H1 (cell line): ENCODE data around the gene SLC38A10. TPM values are rescaled to one million over a fixed set of nuclear protein-coding genes. Genes with fewer than 3 reads are reported as not detected.

Experiments
- CTCF ChIA-PET: fragments of 300-600 bp; sonication (Branson Sonifier 250); formaldehyde crosslinking; loops from one replicate; lab custom pipeline; 2021; ENCODE audit not compliant: partially characterized antibody; lab: Charles Lee
- POLR2A ChIA-PET: fragments of 300-600 bp; sonication (Branson Sonifier 250); formaldehyde crosslinking; loops from one replicate; lab custom pipeline; 2021; ENCODE audit warnings: inconsistent platforms; ENCODE audit not compliant: partially characterized antibody; lab: Charles Lee
- DNase-seq, 2 experiments: peaks; one replicate each; pipeline versions ENCODE4 v3.0.0 to v3.0.0-alpha.2; 2010 to 2022; ENCODE audit warnings: low spot score in 2 of 2, low read depth in 1 of 2, mixed read lengths in 1 of 2
- FAIRE-seq: peaks from 2 replicates; lab custom pipeline; 2011; peaks lifted over from hg19 to GRCh38; lab: Jason Lieb, UNC
- H2AFZ ChIP-seq: 2 replicates; pipeline ENCODE4 v1.8.1; 2012; ENCODE audit warnings: low read length, inconsistent platforms
- H2AK5ac ChIP-seq: 2 replicates; pipeline ENCODE4 v1.6.1; 2013; ENCODE audit warnings: low read depth, low read length
- H2BK120ac ChIP-seq: replicated peaks from 2 replicates; pipeline ENCODE3; 2013; ENCODE audit warnings: low read depth, low read length, inconsistent platforms
- H2BK12ac ChIP-seq: 2 replicates; pipeline ENCODE4 v1.6.1; 2013; ENCODE audit warnings: low read depth, low read length
- H2BK15ac ChIP-seq: 2 replicates; pipeline ENCODE4 v1.6.1; 2013; ENCODE audit warnings: low read length
- H2BK20ac ChIP-seq: 2 replicates; pipeline ENCODE4 v1.6.1; 2013; ENCODE audit warnings: low read length
- H2BK5ac ChIP-seq: 2 replicates; pipeline ENCODE4 v1.6.1; 2013; ENCODE audit warnings: low read depth, low read length
- H3K14ac ChIP-seq: 2 replicates; pipeline ENCODE4 v1.6.1; 2013; ENCODE audit warnings: inconsistent platforms; ENCODE audit not compliant: insufficient read length
- H3K18ac ChIP-seq: 2 replicates; pipeline ENCODE4 v1.6.1; 2013; ENCODE audit warnings: low read length; ENCODE audit errors: extremely low read depth
- H3K23ac ChIP-seq: 2 replicates; pipeline ENCODE4 v1.6.1; 2013; ENCODE audit warnings: inconsistent platforms; ENCODE audit not compliant: insufficient read length
- H3K23me2 ChIP-seq: 2 replicates; pipeline ENCODE4 v1.6.1; 2013; ENCODE audit warnings: low read depth, low read length
- H3K27ac ChIP-seq: 2 replicates; pipeline ENCODE4 v1.6.1; 2011; ENCODE audit warnings: low read depth, low read length, inconsistent platforms
- H3K27me3 ChIP-seq, 4 experiments: replicated peaks in 1 of 4; 1 replicate in 1 of 4; 2 replicates in 3 of 4; pipeline versions ENCODE4 v1.6.1 to v1.8.1; 2011 to 2013; ENCODE audit warnings: low read length in 3 of 4, mild to moderate bottlenecking in 3 of 4, inconsistent platforms in 2 of 4, mixed read lengths in 2 of 4, moderate library complexity in 1 of 4; ENCODE audit not compliant: control insufficient read depth in 3 of 4, insufficient read depth in 3 of 4; ENCODE audit errors: extremely low read depth in 1 of 4
- H3K36me3 ChIP-seq, 4 experiments: 2 replicates each; pipeline versions ENCODE4 v1.6.1 to v1.8.1; 2011 to 2013; ENCODE audit warnings: mild to moderate bottlenecking in 4 of 4, low read length in 3 of 4, moderate library complexity in 2 of 4, control low read depth in 1 of 4, inconsistent platforms in 1 of 4; ENCODE audit not compliant: insufficient read depth in 4 of 4, control insufficient read depth in 2 of 4
- H3K4ac ChIP-seq: replicated peaks from 2 replicates; pipeline ENCODE3; 2013; ENCODE audit warnings: low read length, low read depth, mixed read lengths, inconsistent platforms; ENCODE audit not compliant: insufficient read length
- H3K4me1 ChIP-seq, 4 experiments: replicated peaks in 1 of 4; 1 replicate in 1 of 4; 2 replicates in 3 of 4; pipeline versions ENCODE4 v1.6.1 to v1.8.1; 2011 to 2013; ENCODE audit warnings: low read length in 3 of 4, inconsistent platforms in 2 of 4, mixed read lengths in 1 of 4; ENCODE audit not compliant: insufficient read depth in 4 of 4, control insufficient read depth in 3 of 4
- H3K4me2 ChIP-seq, 2 experiments: 2 replicates each; pipeline versions ENCODE4 v1.6.1 to v1.8.1; 2011 to 2013; ENCODE audit warnings: low read depth in 2 of 2, low read length in 2 of 2, control low read depth in 1 of 2, inconsistent platforms in 1 of 2, mild to moderate bottlenecking in 1 of 2; ENCODE audit not compliant: insufficient read depth in 1 of 2
- H3K4me3 ChIP-seq, 4 experiments: fragments of 200-600, 300-600 bp in 1 of 4; sonication (generic), shearing (Covaris generic), sonication (Bioruptor Twin) in 1 of 4; 2 replicates each; pipeline versions ENCODE4 v1.5.1 to v1.8.1; 2011 to 2016; ENCODE audit warnings: low read length in 4 of 4, low read depth in 3 of 4, control low read depth in 2 of 4, inconsistent platforms in 2 of 4, mild to moderate bottlenecking in 2 of 4, mixed read lengths in 1 of 4, moderate library complexity in 1 of 4; ENCODE audit not compliant: insufficient read depth in 2 of 4; ENCODE audit errors: extremely low read depth in 1 of 4
- H3K56ac ChIP-seq: replicated peaks from 2 replicates; pipeline ENCODE3; 2013; ENCODE audit warnings: low read depth, mild to moderate bottlenecking, mixed read lengths, low read length, inconsistent platforms; ENCODE audit not compliant: insufficient read length
- H3K79me1 ChIP-seq: 2 replicates; pipeline ENCODE4 v1.6.1; 2013; ENCODE audit warnings: low read depth, low read length, control low read depth
- H3K79me2 ChIP-seq, 2 experiments: 2 replicates each; pipeline versions ENCODE4 v1.6.1 to v1.8.1; 2012 to 2013; ENCODE audit warnings: low read length in 2 of 2, mild to moderate bottlenecking in 2 of 2, inconsistent platforms in 1 of 2; ENCODE audit not compliant: insufficient read depth in 2 of 2, control insufficient read depth in 1 of 2
- H3K9ac ChIP-seq, 4 experiments: replicated peaks in 1 of 4; 1 replicate in 1 of 4; 2 replicates in 3 of 4; pipeline versions ENCODE4 v1.6.1 to v1.8.1; 2011 to 2013; ENCODE audit warnings: low read depth in 3 of 4, low read length in 3 of 4, control low read depth in 2 of 4, mild to moderate bottlenecking in 2 of 4, moderate library complexity in 2 of 4, inconsistent platforms in 1 of 4; ENCODE audit errors: extremely low read depth in 1 of 4
- H3K9me3 ChIP-seq, 2 experiments: 2 replicates each; pipeline versions ENCODE4 v1.6.1 to v1.8.1; 2012 to 2013; ENCODE audit warnings: mild to moderate bottlenecking in 2 of 2, moderate library complexity in 2 of 2, control low read depth in 1 of 2, inconsistent platforms in 1 of 2, low read depth in 1 of 2, low read length in 1 of 2, mixed read lengths in 1 of 2; ENCODE audit not compliant: insufficient read depth in 2 of 2
- H4K20me1 ChIP-seq, 2 experiments: replicated peaks in 1 of 2; 2 replicates each; pipeline versions ENCODE3 to v1.8.1; 2011 to 2013; ENCODE audit warnings: inconsistent platforms in 2 of 2, low read length in 2 of 2, mild to moderate bottlenecking in 1 of 2; ENCODE audit not compliant: insufficient read depth in 2 of 2, control insufficient read depth in 1 of 2
- H4K5ac ChIP-seq: 2 replicates; pipeline ENCODE4 v1.6.1; 2013; ENCODE audit warnings: low read length, low read depth, mixed read lengths, inconsistent platforms; ENCODE audit not compliant: insufficient read length
- H4K8ac ChIP-seq: 2 replicates; pipeline ENCODE4 v1.8.0; 2013; ENCODE audit warnings: mild to moderate bottlenecking, moderate library complexity, low read length, inconsistent platforms; ENCODE audit not compliant: insufficient read depth; ENCODE audit errors: extremely low read depth
- H4K91ac ChIP-seq: replicated peaks from 2 replicates; pipeline ENCODE3; 2013; ENCODE audit warnings: low read length, mixed read lengths, inconsistent platforms; ENCODE audit not compliant: insufficient read length
- BCL11A ChIP-seq, 2 experiments: IDR thresholded peaks; one replicate each; pipeline ENCODE4 v1.6.1; 2011; ENCODE audit warnings: low read depth in 2 of 2, low read length in 2 of 2, mild to moderate bottlenecking in 2 of 2
- CREB1 ChIP-seq: IDR thresholded peaks from 2 replicates; pipeline ENCODE4 v1.6.1; 2012; ENCODE audit warnings: inconsistent platforms
- HDAC2 ChIP-seq, 2 experiments: fragments of 300-600 bp in 1 of 2; sonication (generic) in 1 of 2; IDR thresholded peaks; 2 replicates each; pipeline ENCODE4 v1.6.1; 2011 to 2012; ENCODE audit warnings: low read depth in 2 of 2, low read length in 2 of 2, mild to moderate bottlenecking in 2 of 2, moderate library complexity in 2 of 2, borderline replicate concordance in 1 of 2, inconsistent platforms in 1 of 2
- JUND ChIP-seq: IDR thresholded peaks from 2 replicates; pipeline ENCODE4 v1.6.1; 2011; ENCODE audit warnings: mild to moderate bottlenecking, improper control_type of control experiment, low read length
- SIN3A ChIP-seq, 2 experiments: IDR thresholded peaks in 1 of 2; conservative IDR thresholded peaks in 1 of 2; 2 replicates each; pipeline ENCODE4 v1.6.1; 2011 to 2012; ENCODE audit warnings: low read length in 2 of 2, improper control_type of control experiment in 1 of 2, low read depth in 1 of 2, mild to moderate bottlenecking in 1 of 2
- SP2 ChIP-seq: IDR thresholded peaks from 2 replicates; pipeline ENCODE4 v1.6.1; 2012; ENCODE audit warnings: mild to moderate bottlenecking, low read length, inconsistent platforms
- WGBS, 2 experiments: shearing (Covaris generic) in 1 of 2; methylation state at CpG; one replicate each; pipeline versions ENCODE4 v1.1.6 to v1.1.7; 2013 to 2015; ENCODE audit warnings: low lambda C conversion rate in 2 of 2, mixed read lengths in 2 of 2, inconsistent platforms in 1 of 2, low coverage in 1 of 2, missing lambda C conversion rate in 1 of 2; ENCODE audit not compliant: insufficient replicate concordance in 2 of 2, insufficient coverage in 1 of 2, insufficient read length in 1 of 2; ENCODE audit errors: extremely low coverage in 1 of 2, missing lambda C conversion rate in 1 of 2; 5-methylcytosine and 5-hydroxymethylcytosine counted together
- polyA plus RNA-seq, 7 experiments: library from polyadenylated mRNA; depleted of rRNA in 3 of 7; stranded (reverse) in 5 of 7; unstranded in 2 of 7; fragments of >200 nt in 5 of 7; fragments of 200-250 nt in 2 of 7; gene quantifications; 1 replicate in 5 of 7; 2 replicates in 1 of 7; 4 replicates in 1 of 7; pipeline versions ENCODE4 v1.2.1 to v1.2.3, GENCODE V29; 2011 to 2013; ENCODE audit warnings: missing spikeins in 2 of 7, mixed read lengths in 2 of 7
- total RNA-seq: library from RNA; stranded (reverse); fragmentation: NEBNext Ultra II Directional; extraction: Animal tissue kit (Norgen Biotek cat#: 25700); gene quantifications from 2 replicates; pipeline ENCODE4 v1.2.1, GENCODE V29; 2021

SLC38A10 gene
- total and polyA plus RNA-seq, 2 of the 8 experiments (the other 6 are each of a cell fraction or from before 2014, with no cell fraction given), result 26.4 to 41.0 TPM

- H2AFZ ChIP-seq, result no peak overlapping the region
- no peak overlapping the region for H3K14ac ChIP-seq
- no peak overlapping the region for H2BK12ac ChIP-seq
- H3K4me1 ChIP-seq, result peaks cover 0 to 8% (median 2%) of the 10 kb centered on the region in 4 experiments; a peak in 3 of 7 replicates
- no peak overlapping the region for H3K18ac ChIP-seq
- H3K27ac ChIP-seq, result no peak overlapping the region
- ChIA-PET POLR2A (interaction anchor here (0.8 to 1.7 kb wide), 6 partner anchors 10 to 272 kb away, joined by 3 to 6 read pairs (median 3); partner anchors contain the start of genes ACTG1 and TEPSIN), CTCF (interaction anchor here (1.0 to 7.0 kb wide), 6 partner anchors 18 to 267 kb away, joined by 3 to 50 read pairs (median 5); no protein-coding TSS in a partner anchor)
- H3K79me2 ChIP-seq, result no peaks in the 10 kb centered on the region
- H3K23me2 ChIP-seq, result peaks cover 6% of the 10 kb centered on the region; the same call in 1 of the 2 replicates
- no peak overlapping the region for H2BK5ac ChIP-seq
- no peak overlapping the region for H3K4me2 ChIP-seq
- WGBS, 2 experiments, result 81% methylated on average over 28 of the region's 29 CpGs; no CpG with 5 or more reads in 1 of the 2 experiments
- no peak overlapping the region for H3K4me3 ChIP-seq
- no peak overlapping the region for H2BK120ac ChIP-seq
- no peaks in the 10 kb centered on the region; a peak in 1 of 8 replicates for H3K36me3 ChIP-seq
- H2BK20ac ChIP-seq, result no peak overlapping the region
- TF ChIP-seq SP2, result no peak
- no peak for TF ChIP-seq BCL11A (IDR thresholded peaks at IDR 0.05; ENCODE audit: low read depth in 2 of 2, low read length in 2 of 2)
- TF ChIP-seq JUND, result no peak
- TF ChIP-seq SIN3A (conservative IDR thresholded peaks at IDR 0.05 in 1 of 2, IDR thresholded peaks at IDR 0.05 in 1 of 2; ENCODE audit: low read depth in 1 of 2, low read length in 2 of 2), result no peak
- TF ChIP-seq HDAC2 (IDR thresholded peaks at IDR 0.05; ENCODE audit: borderline replicate concordance in 1 of 2, low read depth in 2 of 2, low read length in 2 of 2), result no peak
- no peak for TF ChIP-seq CREB1
- FAIRE-seq, result no peak
- H3K27me3 ChIP-seq, result no peaks in the 10 kb centered on the region
- no peaks in the 10 kb centered on the region for H3K79me1 ChIP-seq
- no peaks in the 10 kb centered on the region for H3K9me3 ChIP-seq
- no peak overlapping the region for H4K91ac ChIP-seq
- no peak overlapping the region for H2BK15ac ChIP-seq
- no peak overlapping the region for H3K56ac ChIP-seq
- no peak overlapping the region for H4K5ac ChIP-seq
- H4K8ac ChIP-seq, result no peak overlapping the region
- H3K23ac ChIP-seq, result no peak overlapping the region
- H2AK5ac ChIP-seq, result no peak overlapping the region
- H3K9ac ChIP-seq, result no peak overlapping the region
- no peak for DNase-seq
- H3K4ac ChIP-seq, result no peak overlapping the region
- H4K20me1 ChIP-seq, result peaks cover 0 to 14% of the 10 kb centered on the region in 2 experiments
Measured at GRCh38 chr17:81251709-81252301, 43.3 kb downstream of the SLC38A10 start.
